ENCODE data around the gene ZNF570.
A peak's percentile ranks its signal among the peaks of the same experiment; 100 is the strongest.

ZNF570 gene

GRCh38 chr19:37470216-37470615, 1.1 kb downstream of the ZNF570 start:
- no peak for DNase-seq (ENCODE audit: low read depth, low spot score)
- TF ChIP-seq CTCF (IDR thresholded peaks at IDR 0.05; ENCODE audit: insufficient read depth, low read length, missing control alignments), result no peak
- ChIA-PET CTCF (no interaction called here), POLR2A (no interaction called here)
- peak overlapping the region; percentile 99 for H3K4me3 ChIP-seq (ENCODE audit: low read depth, low read length)

GRCh38 chr19:37472165-37472564, 3.0 kb downstream of the ZNF570 start:
- no peak for TF ChIP-seq CTCF (IDR thresholded peaks at IDR 0.05; ENCODE audit: insufficient read depth, low read length, missing control alignments)
- no peak overlapping the region for H3K4me3 ChIP-seq (ENCODE audit: low read depth, low read length)
- CTCF ChIA-PET, result no interaction called here
- POLR2A ChIA-PET, result no interaction called here
- no peak for DNase-seq (ENCODE audit: low read depth, low spot score)

GRCh38 chr19:37484406-37485168, 15.4 kb downstream of the ZNF570 start:
- no peak overlapping the region for H3K4me3 ChIP-seq (ENCODE audit: low read depth, low read length)
- POLR2A ChIA-PET, result no interaction called here
- no peak for TF ChIP-seq CTCF (IDR thresholded peaks at IDR 0.05; ENCODE audit: insufficient read depth, low read length, missing control alignments)
- no peak for DNase-seq (ENCODE audit: low read depth, low spot score)
- CTCF ChIA-PET, result no interaction called here

GRCh38 chr19:37492213-37492612, 23.1 kb downstream of the ZNF570 start:
- no peak for DNase-seq (ENCODE audit: low read depth, low spot score)
- H3K4me3 ChIP-seq (ENCODE audit: low read depth, low read length), result no peak overlapping the region
- no peak for TF ChIP-seq CTCF (IDR thresholded peaks at IDR 0.05; ENCODE audit: insufficient read depth, low read length, missing control alignments)
- ChIA-PET CTCF (no interaction called here), POLR2A (no interaction called here)

- ChIA-PET CTCF (no interaction called here), POLR2A (no interaction called here)
- peak overlapping the region; percentile 65 for H3K4me3 ChIP-seq (ENCODE audit: low read depth, low read length)
- DNase-seq (ENCODE audit: low read depth, low spot score), result no peak
- no peak for TF ChIP-seq CTCF (IDR thresholded peaks at IDR 0.05; ENCODE audit: insufficient read depth, low read length, missing control alignments)
These were observed 36.8 kb downstream of the ZNF570 start for GRCh38 chr19:37505958-37506386.

GRCh38 chr19:37506387-37507166, 37.4 kb downstream of the ZNF570 start, which contains the start of gene ZNF793:
Gene ZNF793 (plus strand): TSS chr19:37506939. CDS start chr19:37523440, 16,501 bp downstream.
- peak within 1 kb of the TSS; percentile 65 for H3K4me3 ChIP-seq (ENCODE audit: low read depth, low read length)
- ChIA-PET POLR2A (no interaction called here), CTCF (no interaction called here)
- DNase-seq (ENCODE audit: low read depth, low spot score), result no peak
- TF ChIP-seq CTCF (IDR thresholded peaks at IDR 0.05; ENCODE audit: insufficient read depth, low read length, missing control alignments), result no peak
